SK-N-SH treated with all-trans-retinoic acid at 6 μM for 48 hours (cell line): ENCODE measurements around the gene VPS35.

ENCODE experiments used
- ATAC-seq: fragments of 200-7000 bp; cut with Tn5 transposase; 3 replicates; pipeline ENCODE4 v1.9.1; 2020; ENCODE audit warnings: mild to moderate bottlenecking, moderate library complexity
- ARNTL ChIP-seq: fragments of 450-650 bp; formaldehyde crosslinking; IDR thresholded peaks from 2 replicates; pipeline ENCODE4 v1.5.0; 2020; ENCODE audit warnings: low read depth, mild to moderate bottlenecking, moderate library complexity, borderline replicate concordance
- BACH2 ChIP-seq: fragments of 250-450 bp; sonication (Bioruptor Pico); IDR thresholded peaks from 2 replicates; pipeline ENCODE4 v1.9.0; 2021; ENCODE audit warnings: mild to moderate bottlenecking, borderline replicate concordance
- CREB5 ChIP-seq: fragments of 250-450 bp; sonication (Bioruptor Pico); IDR thresholded peaks from 2 replicates; pipeline ENCODE4 v1.5.1; 2020; ENCODE audit warnings: low read depth, mild to moderate bottlenecking, moderate library complexity
- CSDC2 ChIP-seq: fragments of 250-450 bp; sonication (Bioruptor Pico); IDR thresholded peaks from 2 replicates; pipeline ENCODE4 v1.5.0; 2020; ENCODE audit warnings: mild to moderate bottlenecking, moderate library complexity
- CSRNP3 ChIP-seq: fragments of 250-450 bp; sonication (Bioruptor Pico); IDR thresholded peaks from 2 replicates; pipeline ENCODE4 v1.5.1; 2021; ENCODE audit warnings: mild to moderate bottlenecking, moderate library complexity
- ESRRG ChIP-seq: fragments of 250-450 bp; sonication (Bioruptor Pico); IDR thresholded peaks from 2 replicates; pipeline ENCODE4 v1.6.1; 2021; ENCODE audit warnings: mild to moderate bottlenecking
- GLIS3 ChIP-seq: fragments of 250-450 bp; sonication (Bioruptor Pico); IDR thresholded peaks from 2 replicates; pipeline ENCODE4 v1.5.0; 2020; ENCODE audit warnings: mild to moderate bottlenecking, moderate library complexity
- ISL1 ChIP-seq: fragments of 250-450 bp; sonication (Bioruptor Pico); IDR thresholded peaks from 2 replicates; pipeline ENCODE4 v2.1.2; 2022; ENCODE audit warnings: mild to moderate bottlenecking, moderate library complexity
- POU6F1 ChIP-seq: fragments of 250-450 bp; sonication (Bioruptor Pico); IDR thresholded peaks from 2 replicates; pipeline ENCODE4 v1.8.0; 2021; ENCODE audit warnings: low read depth, mild to moderate bottlenecking, moderate library complexity, borderline replicate concordance
- PPARA ChIP-seq: fragments of 250-450 bp; sonication (Bioruptor Pico); IDR thresholded peaks from 2 replicates; pipeline ENCODE4 v1.5.0; 2020; ENCODE audit warnings: mild to moderate bottlenecking, borderline replicate concordance
- SNAI2 ChIP-seq: fragments of 250-450 bp; sonication (Bioruptor Pico); IDR thresholded peaks from 2 replicates; pipeline ENCODE4 v1.5.0; 2020; ENCODE audit warnings: mild to moderate bottlenecking, moderate library complexity
- TCF4 ChIP-seq: fragments of 250-450 bp; sonication (Bioruptor Pico); IDR thresholded peaks from 2 replicates; pipeline ENCODE4 v1.8.0; 2021; ENCODE audit warnings: mild to moderate bottlenecking, moderate library complexity, borderline replicate concordance
- TOX ChIP-seq: fragments of 250-450 bp; sonication (Bioruptor Pico); IDR thresholded peaks from 2 replicates; pipeline ENCODE4 v1.8.0; 2021; ENCODE audit warnings: mild to moderate bottlenecking, moderate library complexity, borderline replicate concordance
- TSHZ2 ChIP-seq: fragments of 250-450 bp; sonication (Bioruptor Pico); IDR thresholded peaks from 2 replicates; pipeline ENCODE4 v1.5.0; 2020; ENCODE audit warnings: mild to moderate bottlenecking, moderate library complexity
- ZC3H10 ChIP-seq: fragments of 250-450 bp; sonication (Bioruptor Pico); IDR thresholded peaks from 2 replicates; pipeline ENCODE4 v1.5.1; 2021; ENCODE audit warnings: mild to moderate bottlenecking, moderate library complexity
- ZFP3 ChIP-seq: fragments of 250-450 bp; sonication (Bioruptor Pico); IDR thresholded peaks from 2 replicates; pipeline ENCODE4 v1.5.0; 2020; ENCODE audit warnings: mild to moderate bottlenecking, moderate library complexity
- ZFP30 ChIP-seq: fragments of 450-650 bp; formaldehyde crosslinking; IDR thresholded peaks from 2 replicates; pipeline ENCODE4 v1.5.0; 2022; ENCODE audit warnings: mild to moderate bottlenecking, moderate library complexity
- ZNF565 ChIP-seq: fragments of 450-650 bp; formaldehyde crosslinking; conservative IDR thresholded peaks from 2 replicates; pipeline ENCODE4 v1.5.0; 2020; ENCODE audit warnings: low read depth, mild to moderate bottlenecking, moderate library complexity
- ZNF70 ChIP-seq: fragments of 450-650 bp; formaldehyde crosslinking; IDR thresholded peaks from 2 replicates; pipeline ENCODE4 v1.5.0; 2020; ENCODE audit warnings: mild to moderate bottlenecking, moderate library complexity
- ZNF8 ChIP-seq: fragments of 450-650 bp; formaldehyde crosslinking; IDR thresholded peaks from 2 replicates; pipeline ENCODE4 v1.5.0; 2020; ENCODE audit warnings: mild to moderate bottlenecking, moderate library complexity

VPS35 gene

GRCh38 chr16:46727184-46727583 lies 38.2 kb upstream of the VPS35 start:
- no peak for TF ChIP-seq ARNTL (CRISPR knock-in tag)
- TF ChIP-seq CSDC2 = no peak
- no peak for TF ChIP-seq POU6F1 (CRISPR knock-in tag)
- no peak for TF ChIP-seq CSRNP3 (CRISPR knock-in tag)
- no peak for TF ChIP-seq TSHZ2 (CRISPR knock-in tag)
- no peak for TF ChIP-seq GLIS3 (CRISPR knock-in tag)
- no peak for TF ChIP-seq CREB5 (CRISPR knock-in tag)
- no peak for TF ChIP-seq ZFP30 (CRISPR knock-in tag)
- no peak for TF ChIP-seq ZFP3 (CRISPR knock-in tag)
- no peak for TF ChIP-seq TOX
- no peak for TF ChIP-seq ESRRG
- no peak for TF ChIP-seq ZNF8 (CRISPR knock-in tag)
- ATAC-seq = no peak

GRCh38 chr16:46721885-46722284 lies 32.9 kb upstream of the VPS35 start:
- TF ChIP-seq ARNTL (CRISPR knock-in tag) = no peak
- no peak for TF ChIP-seq TSHZ2 (CRISPR knock-in tag)
- no peak for TF ChIP-seq POU6F1 (CRISPR knock-in tag)
- TF ChIP-seq ZNF565 = no peak
- TF ChIP-seq SNAI2 (CRISPR knock-in tag) = no peak
- TF ChIP-seq ISL1 (CRISPR knock-in tag) = no peak
- no peak for TF ChIP-seq ZC3H10 (CRISPR knock-in tag)
- TF ChIP-seq PPARA (CRISPR knock-in tag) = no peak
- no peak for TF ChIP-seq TOX
- no peak for TF ChIP-seq BACH2 (CRISPR knock-in tag)
- TF ChIP-seq ZNF70 (CRISPR knock-in tag) = no peak
- no peak for TF ChIP-seq CSRNP3 (CRISPR knock-in tag)
- TF ChIP-seq TCF4 (CRISPR knock-in tag) = no peak
- TF ChIP-seq CSDC2 = no peak
- no peak for TF ChIP-seq ESRRG
- no peak for ATAC-seq
